Liver (tissue), 9 donors: Measurements from ENCODE around the gene OTOG. TPM values are rescaled to one million over a fixed set of nuclear protein-coding genes. Genes with fewer than 3 reads are reported as not detected.

Experiments
- DNase-seq: peaks from one replicate; pipeline ENCODE4 v3.0.0-alpha.2; 2017; ENCODE audit warnings: low spot score
- H3K27ac ChIP-seq, 2 donors: one replicate each; pipeline ENCODE4 v1.7.0; 2013; ENCODE audit warnings: inconsistent platforms in 2 of 2, low read length in 2 of 2, control low read depth in 1 of 2, low read depth in 1 of 2, mild to moderate bottlenecking in 1 of 2
- H3K27me3 ChIP-seq, 4 donors: one replicate each; pipeline versions ENCODE4 v1.6.1 to v1.7.0; 2013; ENCODE audit warnings: low read length in 3 of 4, inconsistent platforms in 1 of 4, mild to moderate bottlenecking in 1 of 4, moderate library complexity in 1 of 4; ENCODE audit not compliant: control insufficient read depth in 4 of 4, insufficient read depth in 4 of 4
- H3K36me3 ChIP-seq, 4 donors: one replicate each; pipeline versions ENCODE4 v1.6.1 to v1.7.0; 2013; ENCODE audit warnings: low read length in 3 of 4, mild to moderate bottlenecking in 3 of 4, low read depth in 1 of 4, moderate library complexity in 1 of 4; ENCODE audit not compliant: control insufficient read depth in 4 of 4, insufficient read depth in 3 of 4
- H3K4me1 ChIP-seq, 4 donors: one replicate each; pipeline versions ENCODE4 v1.6.1 to v1.7.0; 2013; ENCODE audit warnings: low read length in 3 of 4, mild to moderate bottlenecking in 3 of 4, moderate library complexity in 1 of 4; ENCODE audit not compliant: control insufficient read depth in 4 of 4, insufficient read depth in 4 of 4
- H3K4me3 ChIP-seq, 3 donors: one replicate each; pipeline versions ENCODE4 v1.6.1 to v1.7.0; 2013; ENCODE audit warnings: low read length in 3 of 3, control low read depth in 1 of 3, low read depth in 1 of 3, mild to moderate bottlenecking in 1 of 3
- H3K9ac ChIP-seq, 2 donors: one replicate each; pipeline ENCODE4 v1.7.0; 2013; ENCODE audit warnings: low read length in 2 of 2, mild to moderate bottlenecking in 2 of 2, moderate library complexity in 2 of 2, control low read depth in 1 of 2, low read depth in 1 of 2
- H3K9me3 ChIP-seq, 4 donors: one replicate each; pipeline versions ENCODE4 v1.6.1 to v1.7.0; 2013; ENCODE audit warnings: low read length in 3 of 4; ENCODE audit not compliant: control insufficient read depth in 4 of 4
- EGR1 ChIP-seq, 2 donors: IDR thresholded peaks; 2 replicates each; pipeline ENCODE4 v1.6.1; 2016 to 2018; ENCODE audit warnings: antibody characterized with exemption in 2 of 2, low read depth in 2 of 2
- FOXA1 ChIP-seq: IDR thresholded peaks from 2 replicates; pipeline ENCODE4 v1.6.1; 2016; ENCODE audit warnings: antibody characterized with exemption
- FOXA2 ChIP-seq: IDR thresholded peaks from 2 replicates; pipeline ENCODE4 v1.6.1; 2016; ENCODE audit warnings: antibody characterized with exemption
- GABPA ChIP-seq, 2 donors: IDR thresholded peaks in 1 of 2; conservative IDR thresholded peaks in 1 of 2; 2 replicates each; pipeline ENCODE4 v1.6.1; 2016; ENCODE audit warnings: antibody characterized with exemption in 2 of 2, mild to moderate bottlenecking in 1 of 2, moderate library complexity in 1 of 2
- HNF4G ChIP-seq: IDR thresholded peaks from 2 replicates; pipeline ENCODE4 v1.6.1; 2016; ENCODE audit warnings: antibody characterized with exemption
- JUND ChIP-seq, 2 donors: IDR thresholded peaks; 2 replicates each; pipeline ENCODE4 v1.6.1; 2016; ENCODE audit warnings: antibody characterized with exemption in 2 of 2
- NR2F2 ChIP-seq: IDR thresholded peaks from 2 replicates; pipeline ENCODE4 v1.6.1; 2016; ENCODE audit warnings: antibody characterized with exemption
- RAD21 ChIP-seq, 2 donors: IDR thresholded peaks; 2 replicates each; pipeline ENCODE4 v1.6.1; 2016; ENCODE audit warnings: antibody characterized with exemption in 2 of 2, mild to moderate bottlenecking in 2 of 2
- SP1 ChIP-seq: IDR thresholded peaks from 2 replicates; pipeline ENCODE4 v1.6.1; 2018; ENCODE audit warnings: antibody characterized with exemption, mild to moderate bottlenecking
- TAF1 ChIP-seq: conservative IDR thresholded peaks from 2 replicates; pipeline ENCODE4 v1.6.1; 2016; ENCODE audit warnings: antibody characterized with exemption, mild to moderate bottlenecking
- YY1 ChIP-seq: IDR thresholded peaks from 2 replicates; pipeline ENCODE4 v1.6.1; 2016; ENCODE audit warnings: antibody characterized with exemption, mild to moderate bottlenecking
- WGBS: extraction: QIAGEN DNeasy Blood & Tissue Kit; methylation state at CpG from one replicate; pipeline ENCODE4 v1.1.7; 2013; 5-methylcytosine and 5-hydroxymethylcytosine counted together
- polyA plus RNA-seq, 2 donors: library from polyadenylated mRNA; stranded (reverse) in 1 of 2; unstranded in 1 of 2; fragments of 200-250 nt in 1 of 2; fragments of >200 nt in 1 of 2; fragmentation: Nextera tagmentation in 1 of 2; extraction: Ambion mirVana in 1 of 2; gene quantifications; one replicate each; pipeline versions ENCODE4 v1.2.1 to v1.2.3, GENCODE V29; 2013 to 2015
- total RNA-seq, 2 donors: library from RNA; depleted of rRNA; stranded (reverse); fragments of >200 nt; gene quantifications; one replicate each; pipeline ENCODE4 v1.2.3, GENCODE V29; 2014
- TF ChIP-seq, protein P1 (sequence below): IDR thresholded peaks from 2 replicates; pipeline ENCODE4 v1.6.1; 2016; ENCODE audit warnings: antibody characterized with exemption
- TF ChIP-seq, protein P2 (sequence below): IDR thresholded peaks from 2 replicates; pipeline ENCODE4 v1.6.1; 2016; ENCODE audit warnings: antibody characterized with exemption, mild to moderate bottlenecking
- TF ChIP-seq, protein P3 (sequence below): IDR thresholded peaks from 2 replicates; pipeline ENCODE4 v1.6.1; 2016; ENCODE audit warnings: antibody characterized with exemption
- TF ChIP-seq, protein P4 (sequence below): IDR thresholded peaks from 2 replicates; pipeline ENCODE4 v1.6.1; 2016; ENCODE audit warnings: antibody characterized with exemption
- TF ChIP-seq, protein P5 (sequence below): fragments of 150-350 bp; IDR thresholded peaks from 2 replicates; pipeline ENCODE4 v1.5.1; 2017; ENCODE audit warnings: improper control_type of control experiment, low read depth, low read length; ENCODE audit not compliant: missing input control
- donor health status: healthy.
- donor health status: healthy.
- donor health status: healthy.
- donor health status: healthy.
- donor health status: healthy.

The OTOG gene
- total and polyA plus RNA-seq, 4 donors: not detected

DNA sequence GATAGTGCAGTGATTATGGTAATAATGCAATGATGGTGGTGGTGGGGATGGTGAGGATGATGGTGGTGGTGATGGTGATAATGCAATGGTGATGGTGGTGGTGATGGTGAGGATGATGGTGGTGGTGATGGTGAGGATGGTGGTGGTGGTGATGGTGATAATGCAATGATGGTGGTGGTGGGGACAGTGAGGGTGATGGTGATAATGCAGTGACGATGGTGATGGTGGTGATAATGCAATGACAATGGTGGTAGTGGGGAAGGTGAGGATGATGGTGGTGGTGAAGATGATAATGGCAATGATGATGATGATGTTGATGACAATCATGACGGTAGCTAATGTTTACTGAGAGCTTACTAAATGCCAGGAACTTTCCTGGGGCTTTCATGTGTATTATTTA, 92.7 kb downstream of the OTOG start:
- no peak for DNase-seq
- H3K27ac ChIP-seq: no peak overlapping the region
- H3K9me3 ChIP-seq: no peaks in the 10 kb centered on the region
- TF ChIP-seq FOXA1: no peak
- TF ChIP-seq NR2F2: no peak
- TF ChIP-seq, protein P1, sequence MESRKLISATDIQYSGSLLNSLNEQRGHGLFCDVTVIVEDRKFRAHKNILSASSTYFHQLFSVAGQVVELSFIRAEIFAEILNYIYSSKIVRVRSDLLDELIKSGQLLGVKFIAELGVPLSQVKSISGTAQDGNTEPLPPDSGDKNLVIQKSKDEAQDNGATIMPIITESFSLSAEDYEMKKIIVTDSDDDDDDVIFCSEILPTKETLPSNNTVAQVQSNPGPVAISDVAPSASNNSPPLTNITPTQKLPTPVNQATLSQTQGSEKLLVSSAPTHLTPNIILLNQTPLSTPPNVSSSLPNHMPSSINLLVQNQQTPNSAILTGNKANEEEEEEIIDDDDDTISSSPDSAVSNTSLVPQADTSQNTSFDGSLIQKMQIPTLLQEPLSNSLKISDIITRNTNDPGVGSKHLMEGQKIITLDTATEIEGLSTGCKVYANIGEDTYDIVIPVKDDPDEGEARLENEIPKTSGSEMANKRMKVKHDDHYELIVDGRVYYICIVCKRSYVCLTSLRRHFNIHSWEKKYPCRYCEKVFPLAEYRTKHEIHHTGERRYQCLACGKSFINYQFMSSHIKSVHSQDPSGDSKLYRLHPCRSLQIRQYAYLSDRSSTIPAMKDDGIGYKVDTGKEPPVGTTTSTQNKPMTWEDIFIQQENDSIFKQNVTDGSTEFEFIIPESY: no peak
- no peak for TF ChIP-seq YY1
- no peak for TF ChIP-seq HNF4G
- TF ChIP-seq, protein P2, sequence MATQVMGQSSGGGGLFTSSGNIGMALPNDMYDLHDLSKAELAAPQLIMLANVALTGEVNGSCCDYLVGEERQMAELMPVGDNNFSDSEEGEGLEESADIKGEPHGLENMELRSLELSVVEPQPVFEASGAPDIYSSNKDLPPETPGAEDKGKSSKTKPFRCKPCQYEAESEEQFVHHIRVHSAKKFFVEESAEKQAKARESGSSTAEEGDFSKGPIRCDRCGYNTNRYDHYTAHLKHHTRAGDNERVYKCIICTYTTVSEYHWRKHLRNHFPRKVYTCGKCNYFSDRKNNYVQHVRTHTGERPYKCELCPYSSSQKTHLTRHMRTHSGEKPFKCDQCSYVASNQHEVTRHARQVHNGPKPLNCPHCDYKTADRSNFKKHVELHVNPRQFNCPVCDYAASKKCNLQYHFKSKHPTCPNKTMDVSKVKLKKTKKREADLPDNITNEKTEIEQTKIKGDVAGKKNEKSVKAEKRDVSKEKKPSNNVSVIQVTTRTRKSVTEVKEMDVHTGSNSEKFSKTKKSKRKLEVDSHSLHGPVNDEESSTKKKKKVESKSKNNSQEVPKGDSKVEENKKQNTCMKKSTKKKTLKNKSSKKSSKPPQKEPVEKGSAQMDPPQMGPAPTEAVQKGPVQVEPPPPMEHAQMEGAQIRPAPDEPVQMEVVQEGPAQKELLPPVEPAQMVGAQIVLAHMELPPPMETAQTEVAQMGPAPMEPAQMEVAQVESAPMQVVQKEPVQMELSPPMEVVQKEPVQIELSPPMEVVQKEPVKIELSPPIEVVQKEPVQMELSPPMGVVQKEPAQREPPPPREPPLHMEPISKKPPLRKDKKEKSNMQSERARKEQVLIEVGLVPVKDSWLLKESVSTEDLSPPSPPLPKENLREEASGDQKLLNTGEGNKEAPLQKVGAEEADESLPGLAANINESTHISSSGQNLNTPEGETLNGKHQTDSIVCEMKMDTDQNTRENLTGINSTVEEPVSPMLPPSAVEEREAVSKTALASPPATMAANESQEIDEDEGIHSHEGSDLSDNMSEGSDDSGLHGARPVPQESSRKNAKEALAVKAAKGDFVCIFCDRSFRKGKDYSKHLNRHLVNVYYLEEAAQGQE: no peak
- no peak for TF ChIP-seq FOXA2
- TF ChIP-seq, protein P3, sequence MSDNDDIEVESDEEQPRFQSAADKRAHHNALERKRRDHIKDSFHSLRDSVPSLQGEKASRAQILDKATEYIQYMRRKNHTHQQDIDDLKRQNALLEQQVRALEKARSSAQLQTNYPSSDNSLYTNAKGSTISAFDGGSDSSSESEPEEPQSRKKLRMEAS: no peak
- no peak for TF ChIP-seq GABPA (IDR thresholded peaks at IDR 0.05 in 1 of 2, conservative IDR thresholded peaks at IDR 0.05 in 1 of 2)
- TF ChIP-seq, protein P4, sequence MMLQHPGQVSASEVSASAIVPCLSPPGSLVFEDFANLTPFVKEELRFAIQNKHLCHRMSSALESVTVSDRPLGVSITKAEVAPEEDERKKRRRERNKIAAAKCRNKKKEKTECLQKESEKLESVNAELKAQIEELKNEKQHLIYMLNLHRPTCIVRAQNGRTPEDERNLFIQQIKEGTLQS: no peak
- TF ChIP-seq, protein P5, sequence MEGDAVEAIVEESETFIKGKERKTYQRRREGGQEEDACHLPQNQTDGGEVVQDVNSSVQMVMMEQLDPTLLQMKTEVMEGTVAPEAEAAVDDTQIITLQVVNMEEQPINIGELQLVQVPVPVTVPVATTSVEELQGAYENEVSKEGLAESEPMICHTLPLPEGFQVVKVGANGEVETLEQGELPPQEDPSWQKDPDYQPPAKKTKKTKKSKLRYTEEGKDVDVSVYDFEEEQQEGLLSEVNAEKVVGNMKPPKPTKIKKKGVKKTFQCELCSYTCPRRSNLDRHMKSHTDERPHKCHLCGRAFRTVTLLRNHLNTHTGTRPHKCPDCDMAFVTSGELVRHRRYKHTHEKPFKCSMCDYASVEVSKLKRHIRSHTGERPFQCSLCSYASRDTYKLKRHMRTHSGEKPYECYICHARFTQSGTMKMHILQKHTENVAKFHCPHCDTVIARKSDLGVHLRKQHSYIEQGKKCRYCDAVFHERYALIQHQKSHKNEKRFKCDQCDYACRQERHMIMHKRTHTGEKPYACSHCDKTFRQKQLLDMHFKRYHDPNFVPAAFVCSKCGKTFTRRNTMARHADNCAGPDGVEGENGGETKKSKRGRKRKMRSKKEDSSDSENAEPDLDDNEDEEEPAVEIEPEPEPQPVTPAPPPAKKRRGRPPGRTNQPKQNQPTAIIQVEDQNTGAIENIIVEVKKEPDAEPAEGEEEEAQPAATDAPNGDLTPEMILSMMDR: no peak
- no peak for TF ChIP-seq RAD21 (IDR thresholded peaks at IDR 0.05)
- no peak for TF ChIP-seq EGR1 (IDR thresholded peaks at IDR 0.05; ENCODE audit: low read depth in 2 of 2)
- TF ChIP-seq SP1: no peak
- 73% methylated on average over 2 of the region's 2 CpGs for WGBS
- no peak overlapping the region for H3K4me3 ChIP-seq
- no peaks in the 10 kb centered on the region for H3K27me3 ChIP-seq
- H3K36me3 ChIP-seq: no peaks in the 10 kb centered on the region
- no peak overlapping the region for H3K9ac ChIP-seq
- H3K4me1 ChIP-seq: no peaks in the 10 kb centered on the region

DNA sequence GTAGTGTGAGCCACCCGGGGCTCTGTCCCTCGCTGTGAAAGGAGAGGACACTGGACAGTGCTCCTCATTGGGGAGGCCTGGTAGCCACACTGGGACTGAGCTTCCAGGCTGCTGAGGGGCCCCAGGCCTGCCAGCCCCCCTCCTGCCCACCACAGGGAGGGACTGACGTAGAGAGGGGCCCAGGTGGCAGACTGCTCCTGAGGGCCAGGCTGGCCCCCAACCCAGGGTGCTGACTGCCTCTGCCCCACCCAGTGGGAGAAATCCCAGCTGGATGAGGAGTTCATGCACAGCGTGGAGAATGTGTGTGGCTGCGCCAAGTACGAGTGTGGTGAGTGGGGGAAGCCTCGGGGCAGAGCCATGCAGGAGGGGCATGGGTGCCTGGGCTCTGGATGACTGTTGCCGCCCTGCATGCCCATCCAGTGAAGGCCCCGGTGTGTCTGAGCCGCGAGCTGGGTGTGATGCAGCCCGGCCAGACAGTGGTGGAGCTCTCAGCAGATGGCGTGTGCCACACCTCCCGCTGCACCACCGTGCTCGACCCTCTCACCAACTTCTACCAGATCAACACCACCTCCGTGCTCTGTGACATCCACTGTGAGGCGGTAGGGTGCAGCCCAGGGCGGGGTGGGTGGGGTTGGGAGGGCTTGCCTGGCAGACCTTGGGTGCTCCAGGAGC, 93.6 kb downstream of the OTOG start:
- Histone ChIP-seq H3K9ac (no peak overlapping the region), H3K36me3 (no peaks in the 10 kb centered on the region), H3K9me3 (no peaks in the 10 kb centered on the region), H3K27ac (no peak overlapping the region), H3K4me1 (no peaks in the 10 kb centered on the region), H3K27me3 (no peaks in the 10 kb centered on the region), H3K4me3 (no peak overlapping the region)
- TF ChIP-seq, protein P2: no peak
- TF ChIP-seq, protein P5: no peak
- TF ChIP-seq RAD21 (IDR thresholded peaks at IDR 0.05) (no peak), EGR1 (IDR thresholded peaks at IDR 0.05; ENCODE audit: low read depth in 2 of 2) (no peak), TAF1 (no peak), SP1 (no peak), JUND (IDR thresholded peaks at IDR 0.05) (no peak)
- 75% methylated on average over 19 of the region's 19 CpGs for WGBS
- DNase-seq: no peak
